VCaP (cell line): Measurements from ENCODE around the gene MTMR2.

Experiments
- H3K27ac ChIP-seq: fragments of 450-650 bp; 2 replicates; pipeline ENCODE4 v1.5.1; 2017
- TF ChIP-seq, protein P1 (sequence below): fragments of 450-650 bp; conservative IDR thresholded peaks from 2 replicates; pipeline ENCODE4 v1.5.1; 2017; ENCODE audit warnings: mild to moderate bottlenecking, moderate library complexity

The MTMR2 gene

DNA sequence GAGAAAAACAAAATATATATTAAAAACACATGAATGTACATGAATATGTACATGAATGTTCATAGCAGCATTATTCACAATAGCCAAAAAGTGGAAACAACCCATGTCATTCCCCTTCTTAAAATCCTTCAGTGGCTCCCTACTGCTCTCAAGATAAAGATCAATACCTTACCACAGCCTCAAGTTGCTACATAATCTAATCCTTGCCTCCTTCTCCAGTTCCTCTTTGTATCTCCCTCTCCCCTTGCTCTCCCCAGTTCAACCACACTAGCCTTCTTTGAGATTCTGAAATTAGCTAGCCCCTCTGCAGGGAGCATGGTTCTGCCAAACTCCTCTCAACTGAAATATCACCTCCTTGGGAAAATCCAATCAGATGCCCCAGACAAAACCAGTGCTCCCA lies 28.1 kb downstream of the MTMR2 start:
- no peak overlapping the region for H3K27ac ChIP-seq
- TF ChIP-seq, protein P1, sequence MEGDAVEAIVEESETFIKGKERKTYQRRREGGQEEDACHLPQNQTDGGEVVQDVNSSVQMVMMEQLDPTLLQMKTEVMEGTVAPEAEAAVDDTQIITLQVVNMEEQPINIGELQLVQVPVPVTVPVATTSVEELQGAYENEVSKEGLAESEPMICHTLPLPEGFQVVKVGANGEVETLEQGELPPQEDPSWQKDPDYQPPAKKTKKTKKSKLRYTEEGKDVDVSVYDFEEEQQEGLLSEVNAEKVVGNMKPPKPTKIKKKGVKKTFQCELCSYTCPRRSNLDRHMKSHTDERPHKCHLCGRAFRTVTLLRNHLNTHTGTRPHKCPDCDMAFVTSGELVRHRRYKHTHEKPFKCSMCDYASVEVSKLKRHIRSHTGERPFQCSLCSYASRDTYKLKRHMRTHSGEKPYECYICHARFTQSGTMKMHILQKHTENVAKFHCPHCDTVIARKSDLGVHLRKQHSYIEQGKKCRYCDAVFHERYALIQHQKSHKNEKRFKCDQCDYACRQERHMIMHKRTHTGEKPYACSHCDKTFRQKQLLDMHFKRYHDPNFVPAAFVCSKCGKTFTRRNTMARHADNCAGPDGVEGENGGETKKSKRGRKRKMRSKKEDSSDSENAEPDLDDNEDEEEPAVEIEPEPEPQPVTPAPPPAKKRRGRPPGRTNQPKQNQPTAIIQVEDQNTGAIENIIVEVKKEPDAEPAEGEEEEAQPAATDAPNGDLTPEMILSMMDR = no peak

DNA sequence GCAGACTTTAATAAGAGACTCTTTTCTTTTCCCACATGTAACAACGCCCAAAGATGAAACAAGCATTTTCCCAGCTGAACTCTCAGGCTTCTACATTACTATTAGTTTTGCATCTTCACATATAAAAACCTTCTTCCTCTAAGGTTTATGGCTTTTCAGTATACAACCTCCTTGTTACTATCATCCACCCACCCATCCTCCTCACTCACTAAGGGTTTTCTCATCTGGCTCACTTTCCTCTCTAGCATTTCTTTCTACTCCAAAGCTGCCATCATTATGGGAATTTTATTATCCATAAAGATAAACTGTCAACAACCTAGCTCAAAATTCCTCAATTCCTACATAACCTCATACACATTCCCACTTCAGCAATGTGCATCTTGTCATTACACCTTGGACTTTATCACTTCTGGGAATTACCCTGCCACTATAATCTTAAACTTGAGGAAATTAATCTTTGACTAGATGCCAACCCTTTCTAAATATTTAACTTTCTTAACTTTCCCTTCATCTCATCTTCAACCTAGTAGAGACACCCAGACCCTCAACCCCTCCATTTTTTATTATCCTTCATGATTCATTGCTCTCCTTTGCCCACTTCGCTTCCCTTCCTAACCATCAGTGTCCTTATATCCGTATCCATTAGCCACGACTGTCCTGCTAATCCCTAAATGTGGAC lies 30.9 kb downstream of the MTMR2 start:
- H3K27ac ChIP-seq = no peak overlapping the region
- TF ChIP-seq, protein P1 = no peak

DNA sequence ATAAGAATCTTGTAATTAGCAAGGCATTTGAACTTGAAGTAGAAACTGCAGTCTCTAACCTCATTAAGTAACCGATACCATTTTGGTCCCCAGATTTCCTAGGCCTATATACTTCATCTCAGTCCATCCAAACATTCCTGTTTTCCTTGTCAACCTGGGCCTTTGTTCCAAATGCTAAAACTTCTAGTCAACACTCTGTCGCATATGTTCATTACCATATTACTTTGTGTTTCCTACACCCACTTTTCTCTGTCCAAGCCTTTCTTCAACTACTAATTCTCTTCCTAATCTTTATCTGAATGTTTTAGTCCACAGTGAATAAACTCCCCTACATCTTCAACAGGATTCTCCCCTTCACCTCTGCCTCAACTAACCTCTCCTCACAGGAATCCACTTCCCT lies 31.4 kb downstream of the MTMR2 start:
- H3K27ac ChIP-seq = no peak overlapping the region
- TF ChIP-seq, protein P1 = no peak

DNA sequence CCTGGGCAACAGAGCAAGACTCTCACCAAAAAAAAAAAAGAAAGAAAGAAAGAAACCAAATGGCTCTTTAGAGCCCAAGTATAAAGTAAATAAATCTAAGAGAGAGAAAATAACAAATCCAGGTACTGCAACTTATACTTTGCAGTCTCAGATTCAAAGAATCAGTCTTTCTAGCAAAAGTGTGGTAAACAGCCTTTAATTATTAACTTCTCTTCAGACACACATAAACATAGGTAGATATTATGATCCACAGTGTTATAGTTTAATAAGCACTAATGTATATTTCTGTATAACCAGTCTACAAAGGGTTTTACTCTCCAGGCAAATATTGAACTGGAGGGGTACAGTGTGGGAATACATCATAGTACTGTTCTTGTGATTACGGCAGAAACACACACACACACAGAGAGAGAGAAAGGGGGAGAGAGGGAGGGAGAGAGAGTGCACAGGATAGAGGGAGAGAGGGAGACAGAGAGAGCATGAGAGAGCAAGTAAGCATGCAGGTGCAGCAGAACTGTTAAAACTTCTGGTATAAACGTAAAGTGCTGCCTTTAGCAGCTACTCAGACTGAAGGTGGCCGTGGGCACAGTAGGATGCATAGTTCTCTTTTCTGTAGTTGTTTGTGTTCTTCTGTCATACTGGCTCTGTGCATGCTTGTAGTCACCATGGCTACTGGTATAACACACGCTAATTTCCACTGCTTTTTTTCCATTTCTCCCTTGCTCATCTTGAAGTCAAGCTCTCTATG lies 32.3 kb downstream of the MTMR2 start:
- TF ChIP-seq, protein P1 = no peak
- H3K27ac ChIP-seq = no peak overlapping the region

DNA sequence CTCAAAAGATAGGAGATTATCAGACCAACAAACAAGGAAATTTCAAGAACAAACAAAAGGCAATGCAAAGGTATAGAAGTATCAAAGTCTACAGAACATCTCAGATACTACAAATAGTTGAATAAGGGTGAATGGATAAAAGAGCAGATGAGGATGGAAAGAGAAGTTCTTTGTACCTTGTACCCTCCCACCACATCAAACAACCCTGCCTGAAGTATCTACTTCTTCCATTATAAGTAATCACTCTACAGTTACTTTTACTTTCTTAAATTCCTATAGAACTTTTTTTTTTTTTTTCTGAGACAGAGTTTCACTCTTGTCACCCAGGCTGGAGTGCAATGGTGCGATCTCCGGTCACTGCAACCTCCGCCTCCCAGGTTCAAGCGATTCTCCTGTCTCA lies 35.1 kb downstream of the MTMR2 start:
- TF ChIP-seq, protein P1 = no peak
- H3K27ac ChIP-seq = no peak overlapping the region

DNA sequence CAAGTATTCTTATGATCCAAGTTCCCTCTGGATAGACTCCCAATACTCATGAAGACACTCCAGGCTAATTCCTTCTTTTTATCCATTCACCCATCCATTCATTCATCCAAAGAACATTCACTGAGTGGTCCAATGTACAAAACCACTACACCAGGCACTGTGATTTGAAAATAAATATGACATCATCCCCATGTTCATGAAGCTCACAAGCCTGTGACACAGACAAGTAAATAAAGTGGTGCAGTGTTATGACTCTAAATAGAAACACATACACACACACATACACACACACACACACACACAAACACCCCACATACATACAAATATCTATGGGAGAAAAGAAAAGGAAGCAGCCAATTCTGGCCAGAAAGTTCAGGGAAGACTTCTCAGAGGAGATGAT lies 35.5 kb downstream of the MTMR2 start:
- TF ChIP-seq, protein P1 = no peak
- no peak overlapping the region for H3K27ac ChIP-seq

DNA sequence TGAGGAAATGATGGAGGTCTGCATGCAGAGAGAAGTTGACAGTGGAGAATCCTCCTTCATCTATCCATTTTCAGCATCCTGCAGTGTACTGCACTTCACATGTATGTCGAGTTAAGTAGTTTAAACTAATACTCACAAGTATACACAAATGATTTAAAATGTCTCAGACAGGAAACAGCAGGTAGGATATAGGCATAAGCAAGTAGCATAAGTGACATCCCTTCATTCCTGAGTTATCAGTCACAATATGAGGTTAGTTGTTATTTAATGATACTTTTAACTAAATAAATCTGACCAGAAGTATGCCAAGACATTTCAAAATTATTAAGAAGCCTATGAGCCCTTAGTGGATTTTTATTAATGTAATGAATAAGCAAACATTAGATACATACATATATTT lies 37.4 kb downstream of the MTMR2 start:
- H3K27ac ChIP-seq = no peak overlapping the region
- TF ChIP-seq, protein P1 = no peak
